Measurements from ENCODE around the gene KCNK13.
"Not testable (repeated sequence)": the region's sequence is repeated elsewhere in the genome, so short reads cannot be mapped to it uniquely, and the experiment has no call there.

KCNK13 gene

DNA sequence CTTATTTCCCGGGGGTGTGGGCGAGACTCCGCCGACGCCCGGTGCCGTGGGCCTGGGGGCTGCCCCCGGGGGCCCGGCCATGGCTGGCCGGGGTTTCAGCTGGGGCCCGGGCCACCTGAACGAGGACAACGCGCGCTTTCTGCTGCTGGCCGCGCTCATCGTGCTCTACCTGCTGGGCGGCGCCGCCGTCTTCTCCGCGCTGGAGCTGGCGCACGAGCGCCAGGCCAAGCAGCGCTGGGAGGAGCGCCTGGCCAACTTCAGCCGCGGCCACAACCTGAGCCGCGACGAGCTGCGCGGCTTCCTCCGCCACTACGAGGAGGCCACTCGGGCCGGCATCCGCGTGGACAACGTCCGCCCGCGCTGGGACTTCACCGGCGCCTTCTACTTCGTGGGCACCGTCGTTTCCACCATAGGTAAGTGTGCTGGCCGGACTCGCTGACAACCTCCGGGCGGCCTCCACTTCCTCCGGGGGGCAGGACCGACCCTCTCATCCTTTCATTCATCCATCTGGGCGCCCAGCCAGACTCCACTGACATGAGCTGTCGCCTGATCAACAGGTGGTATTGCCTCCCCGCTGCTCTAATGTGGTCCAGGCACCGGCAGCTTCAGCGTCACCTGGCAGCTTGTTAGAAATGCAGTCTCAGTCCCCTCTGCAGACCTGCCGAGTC lies 467 bp downstream of the KCNK13 start:
- DNase-seq = peak; percentile 94

DNA sequence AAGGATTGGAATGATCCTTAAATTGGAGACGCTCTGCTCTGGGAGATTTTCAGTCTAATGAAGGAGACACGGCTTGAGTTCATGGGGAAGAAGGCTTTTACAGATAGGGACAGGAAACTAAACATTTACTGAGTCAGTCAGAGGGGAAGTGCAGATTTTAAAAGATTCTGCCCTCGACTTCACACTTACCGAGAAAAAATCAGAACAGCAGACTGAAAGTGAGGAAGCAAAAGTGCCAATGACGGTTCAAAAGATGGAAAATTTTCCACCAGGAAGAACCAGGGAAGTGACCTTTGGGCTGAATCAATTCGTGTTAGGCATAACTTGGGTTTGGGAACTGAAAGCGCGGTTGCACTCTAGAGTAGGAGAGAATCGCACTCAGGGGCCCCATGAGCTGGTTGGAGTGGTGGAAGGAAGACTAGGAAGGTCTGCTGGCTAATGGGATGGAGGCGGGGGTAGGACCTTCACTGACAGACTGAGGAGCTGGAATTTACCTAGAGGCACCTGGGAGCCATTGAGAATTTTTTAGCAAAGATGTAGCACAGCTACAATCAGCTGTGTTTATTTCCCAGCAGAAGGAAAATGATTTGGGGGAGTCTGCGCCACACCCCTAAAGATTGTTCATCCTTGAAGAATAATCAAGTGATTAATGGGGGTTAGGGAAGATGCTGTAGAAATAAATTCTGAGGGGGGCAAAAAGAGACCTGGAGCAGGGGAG lies 1.2 kb downstream of the KCNK13 start:
- no peak for DNase-seq

DNA sequence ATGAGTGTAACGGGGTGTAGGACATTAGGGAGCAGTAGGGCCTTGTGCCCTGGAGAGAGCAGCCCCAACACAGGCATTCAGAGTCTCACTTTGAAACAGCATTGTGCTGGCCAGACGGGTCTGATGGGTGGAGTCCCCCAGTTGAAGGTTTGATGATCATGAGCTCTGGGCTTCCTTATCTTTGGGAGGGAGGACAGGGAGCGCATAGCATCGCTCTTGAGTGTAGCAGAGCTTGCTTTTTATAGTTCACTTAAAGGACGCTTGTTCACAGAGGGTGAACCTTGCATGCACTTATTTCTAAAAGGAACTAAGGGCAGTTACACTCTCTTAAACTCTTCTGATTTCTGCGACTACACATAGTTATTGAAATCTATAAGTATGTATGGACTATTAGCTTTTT lies 10.6 kb downstream of the KCNK13 start:
- no peak for DNase-seq

DNA sequence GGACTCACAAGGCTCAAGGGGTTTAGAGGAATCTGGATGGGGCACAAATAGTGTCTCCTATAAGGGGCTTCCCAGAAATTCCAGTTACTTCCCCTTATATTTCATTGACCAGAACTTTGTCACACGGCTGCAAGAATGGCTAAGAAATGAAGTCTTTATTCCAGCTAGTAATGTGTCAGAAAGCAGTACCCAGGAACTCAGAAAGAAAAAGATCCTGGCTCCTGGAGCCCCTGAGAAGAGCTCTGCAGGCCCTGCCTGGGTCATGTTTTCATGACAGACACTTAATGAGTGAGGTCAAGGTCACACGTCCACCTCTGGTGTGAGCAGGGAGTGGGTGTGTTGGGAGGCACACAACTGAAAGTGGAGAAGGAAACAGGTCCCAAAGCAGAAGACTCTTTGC lies 17.8 kb downstream of the KCNK13 start:
- DNase-seq = no peak

DNA sequence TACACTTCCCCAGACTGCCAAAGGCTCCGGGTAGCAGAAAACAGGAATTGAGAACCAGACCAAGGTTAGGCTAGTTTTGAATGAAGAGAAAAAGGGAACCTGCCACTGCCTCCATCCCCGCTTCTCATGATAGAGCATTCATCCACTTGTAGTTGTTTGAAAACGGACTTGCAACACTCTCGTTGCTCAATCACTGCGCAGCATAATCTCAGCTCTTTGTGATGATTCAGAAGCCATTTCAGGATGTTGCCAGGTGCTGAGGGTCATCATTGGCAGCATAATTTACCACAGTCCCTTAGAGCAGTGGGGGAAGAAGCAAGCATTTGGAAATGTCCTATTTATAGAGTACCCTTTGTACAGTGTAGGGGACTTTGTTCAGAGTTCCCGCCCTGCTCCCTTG lies 25.6 kb downstream of the KCNK13 start:
- no peak for DNase-seq

DNA sequence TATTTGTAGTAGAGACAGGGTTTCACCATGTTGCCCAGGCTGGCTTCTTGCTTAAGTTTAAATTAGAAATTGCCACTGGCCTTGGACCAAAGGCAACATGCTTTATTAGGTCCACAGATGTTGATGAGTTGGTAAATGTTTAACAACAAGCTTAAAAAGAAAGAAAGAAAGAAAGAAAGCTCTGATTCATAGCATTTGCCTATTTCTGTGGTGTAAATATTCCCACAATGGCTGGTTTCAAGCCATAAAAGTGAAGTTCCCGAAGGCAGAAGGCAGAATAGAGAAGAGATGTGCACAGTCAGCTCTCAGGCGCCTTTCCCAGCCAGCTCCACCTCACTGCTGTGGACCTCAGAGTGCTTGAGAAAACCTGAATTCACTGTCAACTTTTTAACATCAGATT lies 26.4 kb downstream of the KCNK13 start:
- DNase-seq = no peak

DNA sequence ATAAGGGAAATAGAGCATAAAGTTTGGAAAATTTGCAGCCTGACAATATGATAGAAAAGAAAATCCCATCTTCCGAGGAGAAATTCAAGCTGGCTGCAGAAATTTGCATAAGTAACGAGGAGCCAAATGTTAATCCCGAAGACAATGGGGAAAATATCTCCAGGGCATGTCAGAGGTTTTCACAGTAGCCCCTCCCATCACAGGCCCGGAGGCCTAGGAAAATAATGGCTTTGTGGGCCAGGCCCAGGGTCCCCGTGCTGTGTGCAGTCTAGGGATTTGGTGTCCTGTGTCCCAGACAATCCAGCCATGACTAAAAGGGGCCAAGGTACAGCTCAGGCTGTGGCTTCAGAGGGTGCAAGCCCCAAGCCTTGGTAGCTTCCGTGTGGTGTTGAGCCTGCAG lies 27.7 kb downstream of the KCNK13 start:
- not testable (repeated sequence) for DNase-seq

DNA sequence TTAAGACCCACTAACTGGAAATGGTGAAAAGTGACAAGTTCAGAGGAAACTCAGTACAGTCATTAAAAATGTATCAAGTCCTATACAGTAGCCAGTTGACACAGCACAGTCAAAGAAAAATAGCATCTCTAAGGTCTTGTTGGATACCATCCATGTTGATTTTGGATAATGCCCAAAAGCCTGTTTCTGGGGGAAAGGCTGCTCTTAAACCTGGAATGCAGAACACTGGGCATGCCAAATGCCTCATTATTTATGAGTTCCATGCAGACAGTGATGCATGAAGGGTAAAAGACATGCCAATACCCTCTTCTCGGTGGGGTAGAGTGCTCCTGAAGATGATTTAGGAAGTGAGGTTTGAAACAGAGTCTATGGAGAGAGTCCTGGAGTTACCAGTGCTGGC lies 29.6 kb downstream of the KCNK13 start:
- DNase-seq = peak; percentile 66

DNA sequence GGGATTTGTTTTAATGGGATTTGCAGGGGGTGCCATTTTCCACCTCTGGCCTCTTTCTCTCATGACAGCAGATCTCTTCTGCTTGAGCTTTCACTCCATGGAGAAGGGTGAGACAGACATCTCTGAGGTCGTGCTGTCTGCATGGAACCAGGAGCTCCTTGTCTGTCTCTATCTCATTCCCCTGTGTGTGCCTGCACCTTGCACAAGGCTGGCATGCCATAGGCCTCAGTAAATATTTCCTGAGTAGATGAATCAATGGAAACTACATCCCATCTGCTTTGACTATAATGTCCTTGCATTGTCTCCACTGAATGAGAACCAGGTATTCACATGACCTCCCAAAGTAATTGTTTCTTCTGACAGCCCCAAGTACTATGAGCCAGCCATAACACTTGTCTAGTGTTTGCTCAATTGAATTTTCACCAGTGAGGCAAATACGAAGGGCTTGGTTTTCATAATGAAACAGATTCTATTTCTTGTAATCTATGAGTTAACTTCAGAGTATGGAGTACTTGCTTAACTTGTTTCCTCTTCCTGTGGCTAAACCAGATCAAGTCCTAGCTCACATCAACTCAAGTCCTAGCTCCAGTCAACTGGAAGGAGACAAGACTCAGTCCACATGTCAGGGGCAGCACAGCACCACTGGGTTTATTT lies 32.3 kb downstream of the KCNK13 start:
- no peak for DNase-seq

DNA sequence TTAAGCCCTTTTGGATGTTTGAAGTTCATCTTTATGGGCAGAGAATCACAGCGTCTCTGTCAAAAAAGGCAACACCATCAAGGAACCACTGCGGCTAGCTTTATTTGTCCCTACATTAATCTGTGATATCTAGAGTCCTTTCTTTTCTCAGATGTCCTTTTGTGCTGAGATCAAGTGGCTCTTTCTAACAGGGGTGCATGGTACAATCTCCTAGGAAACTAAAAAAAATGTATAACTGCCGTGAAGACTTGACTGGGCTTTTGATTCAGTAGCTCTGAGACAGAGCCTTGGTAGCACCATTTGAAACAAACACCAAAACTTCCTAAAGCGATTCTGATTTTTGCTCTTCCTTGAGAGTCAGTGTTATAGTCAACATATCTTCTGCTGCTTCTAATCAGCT lies 33.3 kb downstream of the KCNK13 start:
- no peak for DNase-seq

DNA sequence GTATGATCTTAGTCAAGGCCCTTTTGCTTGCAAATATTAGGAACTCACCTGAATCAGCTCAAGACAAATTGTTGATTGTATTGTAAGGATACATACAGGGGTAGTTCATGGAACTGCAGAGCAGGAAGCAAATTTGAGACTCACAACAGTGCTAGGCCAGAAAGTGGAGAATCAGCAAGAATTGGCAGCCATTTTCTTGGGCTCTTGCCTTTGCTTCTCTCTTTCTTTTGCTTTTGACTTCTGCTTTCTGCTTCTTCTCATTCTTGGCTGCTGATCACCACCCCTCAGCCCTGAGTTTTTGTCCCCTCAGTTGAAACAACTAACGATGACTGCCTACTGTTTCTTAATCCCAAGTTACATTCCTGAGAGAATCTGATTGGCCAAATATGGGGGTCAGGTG lies 34.8 kb downstream of the KCNK13 start:
- DNase-seq = no peak

DNA sequence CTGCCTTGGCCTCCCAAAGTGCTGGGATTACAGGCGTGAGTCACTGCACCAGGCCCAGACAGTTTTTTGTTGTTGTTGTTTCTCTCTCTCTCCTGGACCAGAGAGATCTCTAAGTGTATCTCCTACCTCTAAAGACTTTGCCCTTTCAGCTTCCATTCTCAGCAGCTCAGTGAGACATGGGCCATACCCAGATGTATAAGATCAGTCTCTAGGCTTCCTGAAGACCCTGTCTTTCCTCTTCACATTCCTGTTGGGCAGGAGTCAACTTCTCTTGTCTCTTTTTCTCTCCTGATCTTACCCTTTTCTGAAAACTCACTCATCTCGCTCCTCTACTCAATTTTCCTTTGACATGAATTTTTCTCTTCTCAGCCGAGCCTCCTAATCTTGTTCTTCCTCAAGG lies 42.0 kb downstream of the KCNK13 start:
- DNase-seq = no peak

DNA sequence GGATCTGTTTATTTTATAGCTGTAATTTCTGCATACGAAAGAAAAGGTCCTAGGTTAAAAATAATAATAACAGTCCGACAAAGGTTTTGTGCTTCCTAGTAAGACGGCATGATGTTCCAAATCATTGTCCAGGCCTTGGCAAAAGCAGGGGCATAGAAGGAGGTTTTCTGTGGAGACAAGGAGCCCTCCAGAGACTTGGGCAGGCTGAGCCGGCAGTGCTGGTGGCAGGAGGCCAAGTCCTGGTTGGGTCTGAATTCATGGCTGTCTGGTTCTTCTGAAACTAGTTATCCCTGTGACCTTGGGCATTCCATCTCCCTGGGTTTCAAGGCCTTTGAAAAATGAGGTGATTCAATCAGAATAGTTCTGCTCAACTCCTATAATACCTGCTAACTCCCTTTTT lies 44.0 kb downstream of the KCNK13 start:
- no peak for DNase-seq

DNA sequence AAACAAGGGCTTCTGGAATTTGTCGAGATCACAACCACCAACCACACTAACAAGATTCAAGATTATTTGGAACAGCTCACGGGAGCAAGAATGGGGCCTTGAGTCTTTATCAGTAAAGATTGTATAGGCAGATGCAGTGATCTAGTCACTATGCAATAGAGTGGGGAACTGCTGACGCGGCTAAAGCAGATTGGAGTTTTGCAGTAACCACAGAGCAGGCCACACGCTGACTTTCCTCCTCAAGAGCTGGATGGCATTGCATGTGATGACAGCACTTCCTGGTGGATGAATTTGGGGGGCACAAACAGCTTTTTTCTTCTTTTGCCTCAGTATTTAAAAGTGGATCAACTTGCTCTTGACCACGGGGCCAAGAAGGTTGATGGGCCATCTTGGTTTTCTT lies 46.0 kb downstream of the KCNK13 start:
- DNase-seq = no peak

DNA sequence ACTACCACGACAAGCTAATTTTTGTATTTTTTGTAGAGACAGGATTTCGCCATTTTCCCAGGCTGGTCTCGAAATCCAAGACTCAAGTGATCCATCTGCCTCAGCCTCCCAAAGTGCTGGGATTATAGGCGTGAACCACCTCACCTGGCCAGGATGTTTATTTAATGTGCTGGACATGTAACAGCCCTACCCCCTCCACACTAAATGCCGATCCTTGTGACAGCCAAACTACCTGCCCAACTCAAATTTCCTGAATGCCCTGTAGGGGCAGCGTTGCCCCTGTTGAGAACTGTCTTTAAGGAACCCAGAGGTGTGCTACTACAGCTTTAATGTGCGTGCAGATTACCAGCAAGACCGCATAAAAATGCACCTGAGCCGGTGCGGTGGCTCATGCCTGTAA lies 48.1 kb downstream of the KCNK13 start:
- no peak for DNase-seq

DNA sequence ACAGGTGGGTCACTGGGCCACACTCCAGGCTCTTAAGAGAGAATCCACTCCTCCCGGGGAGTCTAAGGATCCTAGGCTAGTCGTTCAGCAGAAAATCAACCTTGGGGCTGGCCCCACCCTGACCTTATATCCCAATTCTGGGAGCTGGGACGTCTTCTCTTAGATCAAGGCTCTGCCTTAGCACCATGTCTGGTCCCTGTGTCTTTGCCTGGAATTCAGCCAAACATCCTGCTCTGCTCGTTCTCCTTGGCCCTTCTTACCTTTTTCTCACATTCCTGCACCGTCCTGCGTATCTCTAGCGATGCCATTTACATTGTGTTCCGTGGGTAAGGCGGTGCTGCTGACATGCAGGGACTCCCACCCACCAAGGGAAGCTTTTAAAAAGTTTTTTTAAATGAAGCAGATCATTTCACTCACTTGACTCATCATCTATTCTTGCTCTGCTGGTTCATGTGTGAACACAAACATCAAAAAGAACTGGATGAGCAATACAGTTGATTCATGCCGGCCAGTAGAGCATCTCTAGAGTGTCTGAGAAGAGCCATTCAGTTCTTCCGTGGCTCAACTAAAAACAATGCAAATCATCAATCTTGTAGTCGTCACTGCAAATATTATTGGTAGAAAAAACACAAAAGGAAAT lies 50.2 kb downstream of the KCNK13 start:
- no peak for DNase-seq

DNA sequence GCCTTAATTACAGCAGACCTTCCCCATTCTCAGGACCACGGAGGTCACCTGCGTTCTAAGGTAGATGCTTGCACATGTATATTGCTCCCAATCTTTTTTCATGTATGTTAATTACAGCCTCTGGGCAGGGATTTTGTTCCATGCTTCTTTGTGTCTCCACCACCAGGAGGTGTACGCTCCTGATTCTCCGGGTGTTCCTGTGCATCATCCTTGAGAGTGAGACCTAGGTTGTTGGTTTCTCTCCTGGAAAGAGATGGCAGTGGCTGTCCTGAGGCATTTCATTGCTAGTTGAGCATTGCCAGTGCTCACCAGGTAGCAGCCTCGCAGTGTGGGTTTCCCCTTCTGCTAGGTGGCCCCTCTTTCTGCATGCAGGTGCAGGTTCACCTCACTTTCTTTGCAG lies 52.8 kb downstream of the KCNK13 start:
- DNase-seq = no peak

DNA sequence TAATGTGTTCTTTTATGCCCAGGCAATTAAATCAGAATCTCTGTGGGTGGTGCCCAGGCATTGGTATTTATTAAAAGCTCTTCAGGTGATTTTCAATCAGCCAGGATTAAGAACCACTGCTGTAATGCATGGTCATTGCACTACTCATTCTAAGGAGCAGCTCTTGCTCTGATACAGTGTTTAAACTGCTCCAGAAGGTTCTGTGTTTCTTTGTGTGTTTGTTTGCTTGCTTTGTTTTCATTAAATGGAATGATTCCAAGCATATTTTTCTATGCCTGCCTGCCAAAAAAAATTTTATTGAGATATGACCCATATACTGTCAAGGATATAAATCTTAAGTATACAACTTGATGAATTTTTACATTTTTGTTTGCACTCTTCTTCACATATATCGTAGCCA lies 54.0 kb downstream of the KCNK13 start:
- DNase-seq = no peak

DNA sequence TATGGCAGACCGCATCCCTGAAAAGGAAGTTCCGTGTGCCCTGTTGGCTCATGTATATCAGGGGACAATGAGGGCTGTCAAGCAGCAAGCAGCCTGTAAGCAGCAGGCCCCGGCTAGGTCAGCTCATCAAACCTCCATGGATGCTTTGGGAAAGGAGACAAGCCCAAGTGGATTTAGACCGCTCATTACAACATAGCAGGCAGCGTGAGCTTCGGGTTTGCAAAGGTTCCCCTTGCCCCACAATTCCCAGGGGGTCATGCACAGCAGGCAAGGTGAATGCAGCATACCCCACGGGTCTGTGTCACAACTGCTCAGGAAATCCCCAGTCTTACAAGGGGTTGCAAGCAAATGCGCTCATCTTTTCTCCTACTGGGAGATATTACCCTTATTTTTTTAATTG lies 54.6 kb downstream of the KCNK13 start:
- no peak for DNase-seq

DNA sequence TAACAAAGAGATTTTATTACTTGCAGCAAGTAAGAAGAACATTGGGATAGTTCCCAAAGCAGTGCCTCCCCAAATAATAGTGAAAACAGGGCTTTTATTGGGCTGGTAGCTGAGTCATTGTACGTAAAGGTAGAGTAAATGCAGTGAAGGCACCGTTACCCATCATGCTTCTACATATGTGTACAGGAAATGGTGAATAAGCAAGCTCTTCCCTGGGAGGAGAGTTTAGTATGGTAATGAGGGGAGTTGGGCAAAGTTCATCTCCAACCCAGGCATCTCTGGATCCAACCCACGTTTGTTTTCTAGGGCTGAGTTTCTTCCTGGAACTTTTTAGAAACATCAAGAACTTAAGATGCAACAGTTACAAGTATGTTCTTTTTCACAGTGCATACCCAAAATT lies 56.2 kb downstream of the KCNK13 start:
- no peak for DNase-seq

DNA sequence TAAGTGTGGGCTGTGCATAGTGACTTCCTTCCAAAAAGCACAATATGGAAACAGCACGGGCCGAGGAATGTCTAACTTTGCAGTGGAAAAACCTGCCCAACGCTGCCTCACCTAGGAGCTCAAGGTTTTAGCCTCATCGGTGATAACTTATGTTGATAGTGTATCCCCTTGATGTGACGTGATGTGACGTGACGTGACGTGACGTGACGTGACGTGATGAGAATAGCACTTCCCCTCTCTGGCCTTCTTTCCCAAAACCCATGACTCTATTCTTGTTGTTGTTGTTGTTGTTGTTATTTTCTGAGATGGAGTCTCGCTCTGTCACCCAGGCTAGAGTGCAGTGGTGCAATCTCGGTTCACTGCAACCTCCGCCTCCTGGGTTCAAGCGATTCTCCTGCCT lies 64.5 kb downstream of the KCNK13 start:
- no peak for DNase-seq

DNA sequence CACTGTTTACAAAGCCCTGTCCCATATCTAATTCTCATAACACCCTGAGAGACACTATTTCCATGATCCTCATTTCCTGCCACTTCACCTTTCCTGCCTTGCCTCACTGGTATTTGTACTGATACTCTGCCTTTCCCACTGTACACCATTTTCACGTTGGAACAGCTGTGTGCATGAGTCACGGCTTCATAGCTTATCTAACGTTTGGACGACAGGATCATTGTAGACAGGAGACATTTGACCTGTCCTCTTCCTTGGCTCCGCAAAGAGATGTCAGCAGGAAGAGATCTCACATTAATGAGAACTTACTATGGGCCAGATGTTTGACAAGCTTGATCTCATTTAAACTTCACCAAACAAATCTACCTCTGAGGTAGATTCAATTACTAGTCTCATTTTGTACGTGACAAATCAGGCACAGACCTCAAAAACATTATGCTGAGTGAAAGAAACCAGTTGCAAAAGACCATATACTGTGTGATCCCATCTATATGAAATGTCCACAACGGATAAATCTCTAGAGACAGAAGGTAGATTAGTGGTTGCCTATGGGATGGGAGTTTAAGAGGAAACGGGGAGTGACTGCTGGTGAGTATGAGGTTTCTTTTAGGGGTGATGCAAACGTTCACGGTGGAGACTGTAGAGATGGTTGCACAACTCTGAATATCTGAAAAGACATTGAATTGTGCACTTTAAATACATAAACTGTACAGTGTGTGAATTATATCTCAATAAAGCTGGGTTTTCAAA lies 71.2 kb downstream of the KCNK13 start:
- no peak for DNase-seq

DNA sequence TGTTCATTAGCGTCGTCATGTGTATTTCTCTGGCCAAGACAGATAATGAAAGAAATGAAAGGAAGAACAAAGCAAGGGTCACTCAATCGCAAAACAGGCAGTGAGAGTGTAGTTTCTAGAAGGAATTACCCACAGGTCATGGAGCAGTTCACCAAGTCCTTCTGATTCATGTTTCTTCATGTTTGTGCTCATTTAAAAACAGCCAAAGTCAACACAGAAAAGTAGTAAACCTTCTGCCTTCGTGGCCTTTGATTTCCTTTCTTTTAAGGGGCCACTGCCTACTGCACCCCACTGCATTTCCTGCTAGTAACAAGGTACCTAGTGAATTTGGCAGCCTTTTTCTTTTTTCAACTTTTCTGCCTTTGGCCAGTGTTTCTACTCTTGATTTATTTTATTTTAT lies 75.1 kb downstream of the KCNK13 start:
- no peak for DNase-seq
